H1 (cell line): ENCODE measurements around the gene NTRK2. TPM values are rescaled to one million over a fixed set of nuclear protein-coding genes. Genes with fewer than 3 reads are reported as not detected.

Source experiments
- CTCF ChIA-PET: fragments of 300-600 bp; sonication (Branson Sonifier 250); formaldehyde crosslinking; loops from one replicate; lab custom pipeline; 2021; ENCODE audit not compliant: partially characterized antibody; lab: Charles Lee
- POLR2A ChIA-PET: fragments of 300-600 bp; sonication (Branson Sonifier 250); formaldehyde crosslinking; loops from one replicate; lab custom pipeline; 2021; ENCODE audit warnings: inconsistent platforms; ENCODE audit not compliant: partially characterized antibody; lab: Charles Lee
- DNase-seq, 2 experiments: peaks; one replicate each; pipeline versions ENCODE4 v3.0.0 to v3.0.0-alpha.2; 2010 to 2022; ENCODE audit warnings: low spot score in 2 of 2, low read depth in 1 of 2, mixed read lengths in 1 of 2
- FAIRE-seq: peaks from 2 replicates; lab custom pipeline; 2011; peaks lifted over from hg19 to GRCh38; lab: Jason Lieb, UNC
- H2AFZ ChIP-seq: 2 replicates; pipeline ENCODE4 v1.8.1; 2012; ENCODE audit warnings: low read length, inconsistent platforms
- H2AK5ac ChIP-seq: 2 replicates; pipeline ENCODE4 v1.6.1; 2013; ENCODE audit warnings: low read depth, low read length
- H2BK120ac ChIP-seq: replicated peaks from 2 replicates; pipeline ENCODE3; 2013; ENCODE audit warnings: low read depth, low read length, inconsistent platforms
- H2BK12ac ChIP-seq: 2 replicates; pipeline ENCODE4 v1.6.1; 2013; ENCODE audit warnings: low read depth, low read length
- H2BK15ac ChIP-seq: 2 replicates; pipeline ENCODE4 v1.6.1; 2013; ENCODE audit warnings: low read length
- H2BK20ac ChIP-seq: 2 replicates; pipeline ENCODE4 v1.6.1; 2013; ENCODE audit warnings: low read length
- H2BK5ac ChIP-seq: 2 replicates; pipeline ENCODE4 v1.6.1; 2013; ENCODE audit warnings: low read depth, low read length
- H3K14ac ChIP-seq: 2 replicates; pipeline ENCODE4 v1.6.1; 2013; ENCODE audit warnings: inconsistent platforms; ENCODE audit not compliant: insufficient read length
- H3K18ac ChIP-seq: 2 replicates; pipeline ENCODE4 v1.6.1; 2013; ENCODE audit warnings: low read length; ENCODE audit errors: extremely low read depth
- H3K23ac ChIP-seq: 2 replicates; pipeline ENCODE4 v1.6.1; 2013; ENCODE audit warnings: inconsistent platforms; ENCODE audit not compliant: insufficient read length
- H3K23me2 ChIP-seq: 2 replicates; pipeline ENCODE4 v1.6.1; 2013; ENCODE audit warnings: low read depth, low read length
- H3K27ac ChIP-seq: 2 replicates; pipeline ENCODE4 v1.6.1; 2011; ENCODE audit warnings: low read depth, low read length, inconsistent platforms
- H3K27me3 ChIP-seq, 4 experiments: replicated peaks in 1 of 4; 1 replicate in 1 of 4; 2 replicates in 3 of 4; pipeline versions ENCODE4 v1.6.1 to v1.8.1; 2011 to 2013; ENCODE audit warnings: low read length in 3 of 4, mild to moderate bottlenecking in 3 of 4, inconsistent platforms in 2 of 4, mixed read lengths in 2 of 4, moderate library complexity in 1 of 4; ENCODE audit not compliant: control insufficient read depth in 3 of 4, insufficient read depth in 3 of 4; ENCODE audit errors: extremely low read depth in 1 of 4
- H3K36me3 ChIP-seq, 4 experiments: 2 replicates each; pipeline versions ENCODE4 v1.6.1 to v1.8.1; 2011 to 2013; ENCODE audit warnings: mild to moderate bottlenecking in 4 of 4, low read length in 3 of 4, moderate library complexity in 2 of 4, control low read depth in 1 of 4, inconsistent platforms in 1 of 4; ENCODE audit not compliant: insufficient read depth in 4 of 4, control insufficient read depth in 2 of 4
- H3K4ac ChIP-seq: replicated peaks from 2 replicates; pipeline ENCODE3; 2013; ENCODE audit warnings: low read length, low read depth, mixed read lengths, inconsistent platforms; ENCODE audit not compliant: insufficient read length
- H3K4me1 ChIP-seq, 4 experiments: replicated peaks in 1 of 4; 1 replicate in 1 of 4; 2 replicates in 3 of 4; pipeline versions ENCODE4 v1.6.1 to v1.8.1; 2011 to 2013; ENCODE audit warnings: low read length in 3 of 4, inconsistent platforms in 2 of 4, mixed read lengths in 1 of 4; ENCODE audit not compliant: insufficient read depth in 4 of 4, control insufficient read depth in 3 of 4
- H3K4me2 ChIP-seq, 2 experiments: 2 replicates each; pipeline versions ENCODE4 v1.6.1 to v1.8.1; 2011 to 2013; ENCODE audit warnings: low read depth in 2 of 2, low read length in 2 of 2, control low read depth in 1 of 2, inconsistent platforms in 1 of 2, mild to moderate bottlenecking in 1 of 2; ENCODE audit not compliant: insufficient read depth in 1 of 2
- H3K4me3 ChIP-seq, 4 experiments: fragments of 200-600, 300-600 bp in 1 of 4; sonication (generic), shearing (Covaris generic), sonication (Bioruptor Twin) in 1 of 4; 2 replicates each; pipeline versions ENCODE4 v1.5.1 to v1.8.1; 2011 to 2016; ENCODE audit warnings: low read length in 4 of 4, low read depth in 3 of 4, control low read depth in 2 of 4, inconsistent platforms in 2 of 4, mild to moderate bottlenecking in 2 of 4, mixed read lengths in 1 of 4, moderate library complexity in 1 of 4; ENCODE audit not compliant: insufficient read depth in 2 of 4; ENCODE audit errors: extremely low read depth in 1 of 4
- H3K56ac ChIP-seq: replicated peaks from 2 replicates; pipeline ENCODE3; 2013; ENCODE audit warnings: low read depth, mild to moderate bottlenecking, mixed read lengths, low read length, inconsistent platforms; ENCODE audit not compliant: insufficient read length
- H3K79me1 ChIP-seq: 2 replicates; pipeline ENCODE4 v1.6.1; 2013; ENCODE audit warnings: low read depth, low read length, control low read depth
- H3K79me2 ChIP-seq, 2 experiments: 2 replicates each; pipeline versions ENCODE4 v1.6.1 to v1.8.1; 2012 to 2013; ENCODE audit warnings: low read length in 2 of 2, mild to moderate bottlenecking in 2 of 2, inconsistent platforms in 1 of 2; ENCODE audit not compliant: insufficient read depth in 2 of 2, control insufficient read depth in 1 of 2
- H3K9ac ChIP-seq, 4 experiments: replicated peaks in 1 of 4; 1 replicate in 1 of 4; 2 replicates in 3 of 4; pipeline versions ENCODE4 v1.6.1 to v1.8.1; 2011 to 2013; ENCODE audit warnings: low read depth in 3 of 4, low read length in 3 of 4, control low read depth in 2 of 4, mild to moderate bottlenecking in 2 of 4, moderate library complexity in 2 of 4, inconsistent platforms in 1 of 4; ENCODE audit errors: extremely low read depth in 1 of 4
- H3K9me3 ChIP-seq, 2 experiments: 2 replicates each; pipeline versions ENCODE4 v1.6.1 to v1.8.1; 2012 to 2013; ENCODE audit warnings: mild to moderate bottlenecking in 2 of 2, moderate library complexity in 2 of 2, control low read depth in 1 of 2, inconsistent platforms in 1 of 2, low read depth in 1 of 2, low read length in 1 of 2, mixed read lengths in 1 of 2; ENCODE audit not compliant: insufficient read depth in 2 of 2
- H4K20me1 ChIP-seq, 2 experiments: replicated peaks in 1 of 2; 2 replicates each; pipeline versions ENCODE3 to v1.8.1; 2011 to 2013; ENCODE audit warnings: inconsistent platforms in 2 of 2, low read length in 2 of 2, mild to moderate bottlenecking in 1 of 2; ENCODE audit not compliant: insufficient read depth in 2 of 2, control insufficient read depth in 1 of 2
- H4K5ac ChIP-seq: 2 replicates; pipeline ENCODE4 v1.6.1; 2013; ENCODE audit warnings: low read length, low read depth, mixed read lengths, inconsistent platforms; ENCODE audit not compliant: insufficient read length
- H4K8ac ChIP-seq: 2 replicates; pipeline ENCODE4 v1.8.0; 2013; ENCODE audit warnings: mild to moderate bottlenecking, moderate library complexity, low read length, inconsistent platforms; ENCODE audit not compliant: insufficient read depth; ENCODE audit errors: extremely low read depth
- H4K91ac ChIP-seq: replicated peaks from 2 replicates; pipeline ENCODE3; 2013; ENCODE audit warnings: low read length, mixed read lengths, inconsistent platforms; ENCODE audit not compliant: insufficient read length
- ATF3 ChIP-seq: IDR thresholded peaks from 2 replicates; pipeline ENCODE4 v1.6.1; 2011; ENCODE audit warnings: low read depth, mild to moderate bottlenecking, low read length; ENCODE audit not compliant: insufficient read depth
- WGBS, 2 experiments: shearing (Covaris generic) in 1 of 2; methylation state at CpG; one replicate each; pipeline versions ENCODE4 v1.1.6 to v1.1.7; 2013 to 2015; ENCODE audit warnings: low lambda C conversion rate in 2 of 2, mixed read lengths in 2 of 2, inconsistent platforms in 1 of 2, low coverage in 1 of 2, missing lambda C conversion rate in 1 of 2; ENCODE audit not compliant: insufficient replicate concordance in 2 of 2, insufficient coverage in 1 of 2, insufficient read length in 1 of 2; ENCODE audit errors: extremely low coverage in 1 of 2, missing lambda C conversion rate in 1 of 2; 5-methylcytosine and 5-hydroxymethylcytosine counted together
- polyA plus RNA-seq, 7 experiments: library from polyadenylated mRNA; depleted of rRNA in 3 of 7; stranded (reverse) in 5 of 7; unstranded in 2 of 7; fragments of >200 nt in 5 of 7; fragments of 200-250 nt in 2 of 7; gene quantifications; 1 replicate in 5 of 7; 2 replicates in 1 of 7; 4 replicates in 1 of 7; pipeline versions ENCODE4 v1.2.1 to v1.2.3, GENCODE V29; 2011 to 2013; ENCODE audit warnings: missing spikeins in 2 of 7, mixed read lengths in 2 of 7
- total RNA-seq: library from RNA; stranded (reverse); fragmentation: NEBNext Ultra II Directional; extraction: Animal tissue kit (Norgen Biotek cat#: 25700); gene quantifications from 2 replicates; pipeline ENCODE4 v1.2.1, GENCODE V29; 2021

NTRK2 gene
- total and polyA plus RNA-seq, 2 of the 8 experiments (the other 6 are each of a cell fraction or from before 2014, with no cell fraction given), result 0.03 to 0.04 TPM

DNA sequence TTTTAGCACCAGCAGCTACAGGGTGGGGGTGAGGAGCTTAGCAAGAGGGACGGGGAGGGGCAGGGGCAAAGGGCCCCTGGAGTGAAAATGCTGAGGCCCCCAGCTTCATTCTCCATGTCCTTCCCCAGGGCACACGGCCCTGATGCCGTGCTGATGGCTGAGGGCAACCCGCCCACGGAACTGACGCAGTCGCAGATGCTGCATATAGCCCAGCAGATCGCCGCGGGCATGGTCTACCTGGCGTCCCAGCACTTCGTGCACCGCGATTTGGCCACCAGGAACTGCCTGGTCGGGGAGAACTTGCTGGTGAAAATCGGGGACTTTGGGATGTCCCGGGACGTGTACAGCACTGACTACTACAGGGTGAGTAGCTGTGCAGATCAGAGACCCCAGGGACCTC, 285.6 kb downstream of the NTRK2 start:
- H3K79me2 ChIP-seq, result no peaks in the 10 kb centered on the region
- no peak overlapping the region for H3K56ac ChIP-seq
- no peak overlapping the region for H2BK12ac ChIP-seq
- no peak overlapping the region for H2BK15ac ChIP-seq
- no peaks in the 10 kb centered on the region for H3K9me3 ChIP-seq
- no peak for DNase-seq
- no peak overlapping the region for H3K4ac ChIP-seq
- H3K14ac ChIP-seq, result no peak overlapping the region
- H4K5ac ChIP-seq, result no peak overlapping the region
- no peak overlapping the region for H3K23ac ChIP-seq
- no peak overlapping the region for H3K18ac ChIP-seq
- no peak overlapping the region for H2AK5ac ChIP-seq
- no peak overlapping the region for H4K8ac ChIP-seq
- H2BK20ac ChIP-seq, result no peak overlapping the region
- no peaks in the 10 kb centered on the region for H3K4me1 ChIP-seq
- no peak overlapping the region for H4K91ac ChIP-seq
- CTCF ChIA-PET, result interaction anchor here (0.7 to 4.1 kb wide), 18 partner anchors 9 to 470 kb away, joined by 3 to 35 read pairs (median 4); no protein-coding TSS in a partner anchor
- H3K4me3 ChIP-seq, result no peak overlapping the region
- WGBS, 2 experiments, result 92% methylated on average over 18 of the region's 18 CpGs; no CpG with 5 or more reads in 1 of the 2 experiments
- H3K36me3 ChIP-seq, result no peaks in the 10 kb centered on the region
- H3K27me3 ChIP-seq, result peaks cover 0 to 7% (median 2%) of the 10 kb centered on the region in 4 experiments; a peak in 1 of 7 replicates
- no peaks in the 10 kb centered on the region for H4K20me1 ChIP-seq
- H2BK120ac ChIP-seq, result no peak overlapping the region
- H3K4me2 ChIP-seq, result no peak overlapping the region
- H3K79me1 ChIP-seq, result no peaks in the 10 kb centered on the region
- H3K9ac ChIP-seq, result no peak overlapping the region
- POLR2A ChIA-PET, result no interaction called here
- no peak overlapping the region for H2BK5ac ChIP-seq
- H3K23me2 ChIP-seq, result no peaks in the 10 kb centered on the region
- FAIRE-seq, result no peak
- H2AFZ ChIP-seq, result no peak overlapping the region
- no peak overlapping the region for H3K27ac ChIP-seq
- no peak for TF ChIP-seq ATF3
